OCI-LY1 (cell line): ENCODE results near the gene SHC3.

Experiments used
- EZH2 ChIP-seq: fragments of 200-600 bp; sonication (generic), shearing (Covaris generic); IDR thresholded peaks from 2 replicates; pipeline ENCODE4 v1.8.0; 2017; ENCODE audit warnings: borderline replicate concordance, mixed run types, mild to moderate bottlenecking, antibody characterized with exemption, low read length, moderate library complexity, mixed read lengths
- TF ChIP-seq, protein P1 (sequence below): fragments of 200-600 bp; sonication (generic), shearing (Covaris generic); IDR thresholded peaks from 2 replicates; pipeline ENCODE4 v1.5.1; 2017; ENCODE audit warnings: mild to moderate bottlenecking, antibody characterized with exemption, low read length, moderate library complexity, mixed read lengths

- TF ChIP-seq, protein P1, sequence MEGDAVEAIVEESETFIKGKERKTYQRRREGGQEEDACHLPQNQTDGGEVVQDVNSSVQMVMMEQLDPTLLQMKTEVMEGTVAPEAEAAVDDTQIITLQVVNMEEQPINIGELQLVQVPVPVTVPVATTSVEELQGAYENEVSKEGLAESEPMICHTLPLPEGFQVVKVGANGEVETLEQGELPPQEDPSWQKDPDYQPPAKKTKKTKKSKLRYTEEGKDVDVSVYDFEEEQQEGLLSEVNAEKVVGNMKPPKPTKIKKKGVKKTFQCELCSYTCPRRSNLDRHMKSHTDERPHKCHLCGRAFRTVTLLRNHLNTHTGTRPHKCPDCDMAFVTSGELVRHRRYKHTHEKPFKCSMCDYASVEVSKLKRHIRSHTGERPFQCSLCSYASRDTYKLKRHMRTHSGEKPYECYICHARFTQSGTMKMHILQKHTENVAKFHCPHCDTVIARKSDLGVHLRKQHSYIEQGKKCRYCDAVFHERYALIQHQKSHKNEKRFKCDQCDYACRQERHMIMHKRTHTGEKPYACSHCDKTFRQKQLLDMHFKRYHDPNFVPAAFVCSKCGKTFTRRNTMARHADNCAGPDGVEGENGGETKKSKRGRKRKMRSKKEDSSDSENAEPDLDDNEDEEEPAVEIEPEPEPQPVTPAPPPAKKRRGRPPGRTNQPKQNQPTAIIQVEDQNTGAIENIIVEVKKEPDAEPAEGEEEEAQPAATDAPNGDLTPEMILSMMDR: no peak
- TF ChIP-seq EZH2: no peak
These were observed 367 bp upstream of the SHC3 start for GRCh38 chr9:89178830-89179539.
